ENCODE results near the gene DGLUCY. TPM values are rescaled to one million over a fixed set of nuclear protein-coding genes. Genes with fewer than 3 reads are reported as not detected.
"Not testable (repeated sequence)": the region's sequence is repeated elsewhere in the genome, so short reads cannot be mapped to it uniquely, and the experiment has no call there.

DGLUCY gene
- total RNA-seq, 1 donor = 39.7 TPM

DNA sequence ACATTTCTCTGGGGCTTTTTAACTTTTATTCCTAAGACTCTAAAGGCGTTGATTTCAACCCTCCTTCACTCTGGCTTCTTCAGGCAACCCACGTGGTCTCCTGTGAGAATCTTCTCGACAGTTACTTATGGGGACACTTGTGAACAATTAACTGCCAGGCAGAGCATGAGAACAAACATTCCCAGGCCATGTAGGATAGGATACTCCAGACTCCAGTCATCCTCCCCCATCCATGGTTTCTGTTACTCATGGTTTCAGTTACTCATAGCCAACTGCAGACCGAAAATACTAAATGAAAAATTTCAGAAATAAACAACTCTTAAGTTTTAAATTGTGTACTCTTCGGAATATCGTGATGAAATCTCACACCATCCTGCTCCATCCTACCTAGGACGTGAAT is 111.2 kb downstream of the DGLUCY start:
- no peak for DNase-seq (ENCODE audit: low read depth)
- TF ChIP-seq, protein P1, sequence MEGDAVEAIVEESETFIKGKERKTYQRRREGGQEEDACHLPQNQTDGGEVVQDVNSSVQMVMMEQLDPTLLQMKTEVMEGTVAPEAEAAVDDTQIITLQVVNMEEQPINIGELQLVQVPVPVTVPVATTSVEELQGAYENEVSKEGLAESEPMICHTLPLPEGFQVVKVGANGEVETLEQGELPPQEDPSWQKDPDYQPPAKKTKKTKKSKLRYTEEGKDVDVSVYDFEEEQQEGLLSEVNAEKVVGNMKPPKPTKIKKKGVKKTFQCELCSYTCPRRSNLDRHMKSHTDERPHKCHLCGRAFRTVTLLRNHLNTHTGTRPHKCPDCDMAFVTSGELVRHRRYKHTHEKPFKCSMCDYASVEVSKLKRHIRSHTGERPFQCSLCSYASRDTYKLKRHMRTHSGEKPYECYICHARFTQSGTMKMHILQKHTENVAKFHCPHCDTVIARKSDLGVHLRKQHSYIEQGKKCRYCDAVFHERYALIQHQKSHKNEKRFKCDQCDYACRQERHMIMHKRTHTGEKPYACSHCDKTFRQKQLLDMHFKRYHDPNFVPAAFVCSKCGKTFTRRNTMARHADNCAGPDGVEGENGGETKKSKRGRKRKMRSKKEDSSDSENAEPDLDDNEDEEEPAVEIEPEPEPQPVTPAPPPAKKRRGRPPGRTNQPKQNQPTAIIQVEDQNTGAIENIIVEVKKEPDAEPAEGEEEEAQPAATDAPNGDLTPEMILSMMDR (IDR thresholded peaks at IDR 0.05; ENCODE audit: insufficient read depth, low read depth, low read length) = no peak
- H3K4me3 ChIP-seq (ENCODE audit: low read depth, low read length) = no peak overlapping the region

DNA sequence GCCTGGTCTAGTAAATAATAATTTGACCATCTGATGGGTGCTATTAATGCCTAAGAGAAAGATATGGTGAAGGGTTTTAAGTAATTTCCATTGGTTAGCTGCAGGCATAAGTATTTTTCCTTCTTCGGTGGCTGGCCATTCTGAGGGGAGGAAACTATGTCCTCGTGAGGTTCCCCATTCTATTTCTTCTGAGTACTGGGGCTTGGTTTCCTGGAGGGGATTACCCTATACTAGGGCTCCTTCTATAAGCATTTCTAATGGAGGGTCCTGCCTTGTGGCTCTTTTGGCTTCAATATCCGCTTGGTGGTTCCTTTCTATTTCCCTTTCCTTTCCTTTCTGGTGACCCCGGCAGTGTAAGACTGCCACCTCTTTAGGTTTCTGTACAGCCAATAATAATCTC is 112.5 kb downstream of the DGLUCY start:
- H3K4me3 ChIP-seq (ENCODE audit: low read depth, low read length); DNase-seq (ENCODE audit: low read depth): not testable (repeated sequence)

DNA sequence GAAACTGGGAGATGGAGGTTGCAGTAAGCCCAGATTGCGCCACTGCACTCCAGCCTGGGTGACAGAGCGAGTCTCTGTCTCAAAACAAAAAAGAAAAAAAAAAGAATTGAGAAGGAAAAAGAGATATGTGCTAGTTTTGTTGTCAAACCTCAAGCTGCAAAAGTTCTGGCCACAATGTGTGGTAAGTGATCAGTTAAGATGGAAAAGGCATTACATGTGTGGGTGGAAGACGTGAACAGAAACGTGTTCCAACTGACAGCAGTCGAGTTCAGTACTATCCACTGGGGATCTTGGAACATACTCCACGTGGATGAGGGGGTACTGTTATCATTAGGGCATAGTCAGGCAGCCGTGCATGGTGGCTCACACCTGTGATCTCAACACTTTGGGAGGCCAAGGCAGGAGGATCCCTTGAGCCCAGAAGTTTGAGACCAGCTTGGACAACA is 113.3 kb downstream of the DGLUCY start:
- no peak overlapping the region for H3K4me3 ChIP-seq (ENCODE audit: low read depth, low read length)
- no peak for DNase-seq (ENCODE audit: low read depth)
- TF ChIP-seq, protein P1 (IDR thresholded peaks at IDR 0.05; ENCODE audit: insufficient read depth, low read depth, low read length) = no peak

DNA sequence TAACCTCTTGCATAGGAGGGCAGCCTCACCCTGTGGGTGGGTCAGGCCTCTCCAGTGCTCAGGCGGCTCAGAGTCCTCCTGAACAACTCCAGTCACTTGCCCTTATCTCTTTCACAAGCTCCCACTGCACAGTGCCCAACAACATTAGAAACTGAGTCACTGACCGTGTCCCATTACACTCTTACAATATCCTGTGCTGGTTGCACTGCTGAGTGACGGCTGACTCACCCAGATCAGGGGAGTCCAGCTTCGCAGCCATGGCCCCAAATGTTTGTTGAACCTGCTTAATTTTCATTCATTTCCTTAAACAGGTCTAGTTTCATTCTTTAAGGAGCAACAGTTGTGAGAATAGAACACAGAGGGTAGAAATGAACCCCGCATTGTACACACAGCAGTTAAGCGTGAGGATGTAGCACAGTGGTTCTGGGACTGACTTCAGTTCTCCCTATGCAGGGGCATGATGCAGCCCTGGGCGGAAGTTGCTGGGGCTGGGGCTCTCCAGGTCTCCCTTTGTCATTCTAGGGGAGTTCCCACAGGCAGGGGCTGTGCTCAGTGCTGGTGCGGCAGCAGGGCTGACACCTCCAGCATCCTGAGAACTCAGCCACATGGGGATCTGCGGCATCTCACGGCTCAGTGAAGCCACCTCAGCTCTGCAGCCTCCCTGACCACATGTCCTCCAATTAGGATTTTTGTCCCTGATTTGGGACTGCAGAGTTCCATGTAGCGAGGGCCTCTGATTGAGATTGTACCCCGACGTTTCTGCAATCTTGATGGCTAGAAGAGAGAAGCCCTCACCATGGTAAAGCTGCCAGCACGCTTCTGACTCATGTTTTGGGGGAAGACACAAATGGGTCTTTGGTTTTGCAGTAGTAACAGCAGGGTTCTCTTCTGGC is 114.5 kb downstream of the DGLUCY start:
- peak; percentile 48 for DNase-seq (ENCODE audit: low read depth)
- TF ChIP-seq, protein P1 (IDR thresholded peaks at IDR 0.05; ENCODE audit: insufficient read depth, low read depth, low read length) = no peak
- H3K4me3 ChIP-seq (ENCODE audit: low read depth, low read length) = no peak overlapping the region

DNA sequence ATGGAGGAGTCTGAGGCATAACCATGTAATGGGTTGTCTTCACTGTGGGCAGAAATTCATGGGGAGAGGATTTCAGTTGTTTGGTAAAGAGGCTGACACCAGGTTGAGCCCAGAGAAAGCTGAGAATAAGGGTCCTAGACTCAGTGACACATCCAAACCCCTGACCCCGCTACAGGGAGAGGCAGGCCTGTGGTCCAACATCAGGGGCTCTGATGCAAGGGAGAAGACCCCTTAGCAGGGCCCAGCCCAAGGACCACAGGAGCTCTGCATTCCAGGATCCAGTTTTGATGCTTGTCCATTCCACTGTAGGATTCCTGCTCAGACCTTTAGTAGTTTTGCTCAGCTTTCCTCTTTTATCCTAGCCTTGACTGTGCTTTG is 115.1 kb downstream of the DGLUCY start:
- no peak for DNase-seq (ENCODE audit: low read depth)
- TF ChIP-seq, protein P1 (IDR thresholded peaks at IDR 0.05; ENCODE audit: insufficient read depth, low read depth, low read length) = no peak
- no peak overlapping the region for H3K4me3 ChIP-seq (ENCODE audit: low read depth, low read length)

DNA sequence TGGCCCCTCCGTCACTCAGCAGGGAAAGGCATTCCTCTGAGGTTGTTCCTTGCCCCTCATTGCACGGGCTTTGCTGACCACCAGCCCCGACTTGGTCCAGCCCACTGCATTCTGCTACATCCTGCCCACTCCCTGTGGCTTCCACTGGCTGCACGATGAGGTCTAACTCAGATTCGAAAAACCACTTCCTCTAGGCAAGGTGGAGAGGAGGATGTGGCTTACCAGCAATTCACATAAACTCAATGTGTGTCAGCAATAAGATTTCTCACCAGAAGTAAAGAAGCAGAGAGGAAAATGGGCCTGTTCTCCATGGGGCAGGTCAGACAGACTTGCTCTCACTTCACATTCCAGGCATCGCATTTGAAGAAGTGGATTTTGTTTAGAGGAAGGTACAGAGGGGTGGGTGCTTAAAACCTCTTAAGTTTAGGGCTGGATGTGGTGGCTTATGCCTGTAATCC is 115.9 kb downstream of the DGLUCY start:
- DNase-seq (ENCODE audit: low read depth) = peak; percentile 38
- TF ChIP-seq, protein P1 (IDR thresholded peaks at IDR 0.05; ENCODE audit: insufficient read depth, low read depth, low read length) = no peak
- no peak overlapping the region for H3K4me3 ChIP-seq (ENCODE audit: low read depth, low read length)

DNA sequence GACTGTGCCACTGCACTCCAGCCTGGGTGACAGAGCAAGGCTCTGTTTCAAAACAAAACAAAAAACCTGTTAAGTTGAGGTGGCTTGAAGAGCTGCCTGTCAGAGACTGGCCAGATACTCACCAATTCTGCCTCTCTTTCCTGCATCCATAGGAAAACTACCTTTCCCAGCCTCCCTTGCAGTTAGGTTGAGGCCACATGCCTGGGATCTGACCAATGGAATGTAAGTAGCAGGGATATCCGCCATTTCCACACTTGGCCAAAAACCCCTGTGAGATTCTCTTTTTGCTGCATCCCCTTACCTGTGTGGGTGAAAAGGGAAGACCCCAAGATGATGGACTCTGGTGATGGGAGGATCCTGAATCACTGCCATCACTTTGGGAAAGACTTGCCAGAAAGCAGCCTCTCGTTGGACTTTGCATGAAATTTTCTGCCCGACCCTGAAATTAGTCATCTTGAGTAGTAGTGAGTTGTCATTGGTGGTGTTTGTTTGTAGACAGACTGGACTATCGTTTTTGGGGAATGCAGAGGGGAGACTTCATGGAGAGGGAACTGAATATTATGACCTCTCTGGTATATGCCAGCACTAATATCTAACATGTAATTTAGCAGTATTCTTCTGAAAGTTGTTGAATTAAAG is 116.6 kb downstream of the DGLUCY start:
- no peak for DNase-seq (ENCODE audit: low read depth)
- TF ChIP-seq, protein P1 (IDR thresholded peaks at IDR 0.05; ENCODE audit: insufficient read depth, low read depth, low read length) = no peak
- H3K4me3 ChIP-seq (ENCODE audit: low read depth, low read length) = no peak overlapping the region
